Activated CD4-positive, CD25-positive, alpha-beta regulatory T cell treated with anti-CD3 and anti-CD28 coated beads, Interleukin-2, amount 50 U/mL, for 72 hours (primary cell): Measurements from ENCODE around the gene HMGN4.
"Not testable (repeated sequence)": the region's sequence is repeated elsewhere in the genome, so short reads cannot be mapped to it uniquely, and the experiment has no call there.

Experiments used
- DNase-seq: peaks from one replicate; pipeline ENCODE4 v3.0.0; 2021

HMGN4 gene

DNA sequence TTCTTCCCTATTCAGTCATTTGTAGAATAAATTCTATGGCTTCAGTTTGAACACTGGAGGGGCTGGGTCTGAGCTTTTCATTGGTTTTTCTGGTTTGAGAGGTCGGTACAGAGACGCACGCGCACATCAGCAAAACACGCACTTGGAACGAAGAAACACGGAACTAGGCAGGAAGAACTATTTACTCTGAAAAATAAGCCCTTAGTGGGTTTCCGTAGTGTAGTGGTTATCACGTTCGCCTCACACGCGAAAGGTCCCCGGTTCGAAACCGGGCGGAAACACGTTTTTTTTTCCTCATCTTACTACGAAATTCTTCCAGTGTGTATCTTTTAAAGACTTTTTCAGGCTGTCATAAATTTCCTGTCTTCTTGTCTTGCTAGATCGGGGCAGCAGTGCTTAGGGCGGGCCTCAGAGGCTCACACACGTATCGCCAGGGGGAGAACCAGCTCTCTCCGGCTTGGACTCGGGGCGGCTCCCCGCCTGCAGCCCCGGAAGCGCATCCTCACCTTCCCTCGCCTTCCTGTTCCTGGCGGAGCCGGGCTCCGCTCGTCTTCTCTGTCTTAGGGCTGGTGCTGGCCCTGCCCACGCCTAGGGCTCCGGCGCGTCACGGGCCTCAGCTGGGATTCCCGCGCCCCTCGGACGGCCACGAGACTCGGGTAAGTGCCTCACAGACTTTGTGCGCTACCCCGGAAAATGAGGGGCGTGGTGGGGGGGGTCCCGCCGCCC lies at the start of gene HMGN4:
TSS of gene HMGN4 (plus strand) at position 521 of the 726 bp plus-strand sequence. CDS start 6,841 bp downstream, outside the sequence.
- peak; percentile 75 for DNase-seq

DNA sequence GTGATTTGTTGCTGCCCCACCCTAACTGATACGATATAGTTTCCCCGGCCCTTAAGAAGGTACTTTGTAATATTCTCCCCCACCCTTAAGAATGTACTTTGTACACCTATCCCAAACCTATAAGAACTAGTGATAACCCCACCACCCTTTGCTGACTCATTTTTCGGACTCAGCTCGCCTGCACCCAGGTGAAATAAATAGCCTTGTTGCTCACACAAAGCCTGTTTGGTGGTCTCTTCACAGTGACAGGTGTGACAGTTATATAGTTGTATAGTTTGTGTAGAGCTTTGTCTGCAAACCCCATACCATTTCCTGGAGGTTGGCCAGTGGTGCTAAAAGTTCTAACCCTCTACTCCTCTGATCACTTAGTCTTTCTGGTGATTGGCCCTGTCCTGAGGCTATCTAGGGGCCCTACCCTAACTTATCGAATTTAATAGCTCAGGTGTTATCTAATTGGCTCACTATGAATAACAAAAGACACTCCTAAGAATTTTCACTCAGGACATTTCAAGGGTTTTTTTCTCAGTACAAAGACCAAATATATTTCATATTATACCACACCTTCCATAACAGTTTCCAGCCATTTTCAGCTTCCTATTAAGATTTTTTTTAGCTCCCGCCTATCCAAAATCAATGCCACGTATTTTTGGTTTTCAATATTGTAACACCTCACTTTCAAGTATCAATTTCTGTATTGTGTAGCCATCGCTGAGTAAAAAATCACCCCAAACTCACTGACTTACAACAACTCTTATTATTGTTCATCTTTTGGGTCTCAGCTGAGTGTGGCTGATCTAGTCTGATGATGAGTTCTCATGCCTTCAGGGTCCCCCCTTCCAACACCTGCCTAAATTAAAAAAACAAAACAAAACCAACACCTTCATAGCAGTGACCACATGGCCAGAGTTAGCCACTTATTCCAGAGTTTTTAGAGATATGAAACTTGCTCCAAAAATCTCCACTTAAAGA lies 47.9 kb upstream of the HMGN4 start:
- DNase-seq, result no peak

DNA sequence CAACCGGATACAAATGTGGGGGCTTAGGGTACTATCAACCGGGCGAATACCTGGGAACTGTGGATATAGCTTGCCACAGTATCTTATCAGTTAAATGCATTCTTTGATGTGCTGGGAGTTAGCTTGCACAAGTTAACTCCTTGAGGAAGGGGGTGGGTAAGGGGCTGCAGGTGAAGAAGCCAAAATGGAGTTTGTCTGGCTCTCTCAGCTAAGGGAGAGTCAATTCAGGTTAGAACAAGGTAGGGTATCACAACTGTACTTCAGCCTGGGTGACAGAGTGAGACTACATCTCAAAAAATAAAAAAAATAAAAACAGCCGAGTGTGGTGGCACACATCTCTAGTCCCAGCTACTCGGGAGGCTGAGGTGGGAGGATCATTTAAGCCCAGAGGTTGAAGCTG lies 46.6 kb upstream of the HMGN4 start:
- no peak for DNase-seq

DNA sequence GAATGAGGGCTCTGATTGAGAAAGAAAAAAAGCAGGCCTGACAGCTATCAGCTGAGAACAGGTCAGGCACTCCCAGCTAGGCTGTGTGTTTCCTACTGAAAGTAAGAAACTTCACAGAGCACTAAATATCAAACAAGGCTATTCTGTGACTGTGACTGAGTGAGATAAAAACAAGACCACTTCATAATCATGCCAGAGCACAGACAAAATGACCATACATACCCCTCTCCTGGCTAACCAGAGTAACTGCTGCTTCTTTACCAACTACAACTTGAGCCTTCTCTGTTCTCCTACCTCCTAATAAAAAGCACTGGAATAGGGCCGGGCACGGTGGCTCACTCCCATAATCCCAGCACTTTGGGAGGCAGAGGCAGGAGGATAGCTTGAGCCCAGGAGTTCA lies 44.9 kb upstream of the HMGN4 start:
- DNase-seq, result no peak

DNA sequence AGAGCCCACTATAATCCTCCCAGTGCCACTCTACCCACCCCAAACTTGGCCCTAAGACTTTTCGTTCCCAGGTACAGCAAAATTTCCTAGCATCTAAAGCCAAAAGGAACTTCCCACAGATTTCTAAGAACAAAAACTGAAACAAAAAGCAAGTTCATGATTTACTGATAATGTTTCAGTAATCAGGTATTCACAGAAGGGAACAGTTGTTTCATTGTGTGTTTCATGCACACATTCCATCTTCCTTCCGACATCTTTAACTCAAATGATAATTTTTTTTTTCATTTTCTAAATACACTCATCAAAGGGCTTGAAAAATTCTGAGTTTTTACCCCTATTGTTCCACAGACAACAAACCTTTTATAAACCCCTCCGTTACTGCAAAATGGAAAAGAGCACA lies 44.0 kb upstream of the HMGN4 start:
- DNase-seq, result no peak

DNA sequence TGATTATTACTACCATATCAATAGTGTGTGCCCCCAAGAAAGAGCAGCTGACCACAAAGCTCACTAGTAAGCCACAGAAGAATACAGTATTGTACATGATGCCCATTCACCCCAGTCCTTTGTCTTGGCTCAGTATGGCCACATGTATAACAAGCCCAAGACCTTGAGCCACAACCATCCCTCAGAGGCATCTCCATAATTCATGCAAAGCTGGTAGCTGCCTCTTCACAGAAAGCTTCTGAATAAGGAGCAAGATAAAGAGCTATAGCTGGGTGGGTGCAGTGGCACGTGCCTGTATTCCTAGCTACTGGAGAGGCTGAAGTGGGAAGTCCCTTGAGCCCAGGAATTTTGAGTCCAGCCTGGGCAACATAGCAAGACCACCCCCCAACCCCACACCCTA lies 42.9 kb upstream of the HMGN4 start:
- no peak for DNase-seq

DNA sequence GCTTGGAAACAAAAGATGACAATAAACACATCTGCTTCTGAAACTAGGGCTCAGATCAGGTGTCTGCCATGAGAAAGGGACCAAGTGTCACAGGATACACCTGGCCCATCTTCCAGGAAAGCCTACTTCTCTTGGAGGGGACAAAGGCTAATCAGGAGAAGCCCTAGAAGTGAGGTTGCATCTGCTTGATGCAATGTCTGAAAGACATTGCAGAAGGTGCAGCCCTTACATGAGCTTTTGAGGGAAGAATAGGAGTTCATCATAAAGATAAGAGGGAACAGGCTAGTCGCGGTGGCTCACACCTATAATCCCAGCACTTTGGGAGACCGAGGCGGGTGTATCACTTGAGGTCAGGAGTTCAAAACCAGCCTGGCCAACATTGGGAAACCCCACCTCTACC lies 40.6 kb upstream of the HMGN4 start:
- DNase-seq, result no peak

DNA sequence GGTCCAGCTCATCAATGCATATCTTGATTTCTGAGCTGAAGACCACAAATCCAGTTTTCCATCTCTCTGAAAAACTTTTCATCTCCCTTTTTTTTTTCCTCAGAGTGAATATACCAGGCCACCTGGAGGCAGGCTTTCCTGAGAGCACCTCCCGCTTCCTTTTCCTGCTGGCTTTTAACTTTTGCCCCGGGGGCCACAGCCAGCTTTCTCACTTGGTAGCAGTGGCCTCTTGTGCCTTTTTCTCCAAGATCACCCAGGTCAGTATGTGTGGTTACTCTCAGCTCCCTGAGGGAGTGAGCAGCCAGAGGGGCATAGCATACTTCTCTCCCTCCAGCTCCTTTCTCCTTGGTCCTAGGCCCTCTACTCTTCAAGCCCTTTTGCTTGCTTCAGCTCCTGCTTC lies 38.1 kb upstream of the HMGN4 start, which contains the start of gene BTN1A1:
TSS of gene BTN1A1 (plus strand) at position 202 of the 400 bp plus-strand sequence. CDS start 984 bp downstream, outside the sequence.
- no peak for DNase-seq

DNA sequence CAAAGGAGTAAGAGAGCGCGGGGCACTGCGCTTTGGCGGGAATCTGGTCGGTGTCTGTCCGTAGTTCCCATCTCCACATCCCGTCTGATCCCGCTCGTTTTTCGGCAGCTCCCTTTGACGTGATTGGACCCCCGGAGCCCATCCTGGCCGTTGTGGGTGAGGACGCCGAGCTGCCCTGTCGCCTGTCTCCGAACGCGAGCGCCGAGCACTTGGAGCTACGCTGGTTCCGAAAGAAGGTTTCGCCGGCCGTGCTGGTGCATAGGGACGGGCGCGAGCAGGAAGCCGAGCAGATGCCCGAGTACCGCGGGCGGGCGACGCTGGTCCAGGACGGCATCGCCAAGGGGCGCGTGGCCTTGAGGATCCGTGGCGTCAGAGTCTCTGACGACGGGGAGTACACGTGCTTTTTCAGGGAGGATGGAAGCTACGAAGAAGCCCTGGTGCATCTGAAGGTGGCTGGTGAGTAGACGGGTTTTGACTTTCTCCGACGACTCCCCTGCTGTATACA lies 36.6 kb upstream of the HMGN4 start:
- DNase-seq, result peak; percentile 45

DNA sequence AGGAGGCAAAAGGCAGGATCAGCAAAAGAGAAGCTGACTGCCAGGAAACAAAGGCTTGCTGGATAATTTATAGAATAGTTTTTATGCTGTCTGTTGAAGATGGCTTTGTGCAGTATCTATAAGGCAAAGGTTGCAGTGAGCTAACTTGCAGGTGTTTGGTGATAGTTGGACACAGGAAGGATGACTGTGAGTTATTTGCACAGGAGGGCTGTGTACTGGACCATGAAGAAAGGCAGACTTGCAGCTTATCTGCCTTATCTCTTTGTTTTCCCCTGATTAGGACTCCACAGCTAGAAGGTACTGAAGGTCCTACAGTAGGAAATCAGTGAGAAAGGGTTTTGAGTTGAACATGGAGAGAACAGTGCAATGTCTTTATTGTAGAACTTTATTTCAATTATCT lies 36.0 kb upstream of the HMGN4 start:
- DNase-seq, result no peak

DNA sequence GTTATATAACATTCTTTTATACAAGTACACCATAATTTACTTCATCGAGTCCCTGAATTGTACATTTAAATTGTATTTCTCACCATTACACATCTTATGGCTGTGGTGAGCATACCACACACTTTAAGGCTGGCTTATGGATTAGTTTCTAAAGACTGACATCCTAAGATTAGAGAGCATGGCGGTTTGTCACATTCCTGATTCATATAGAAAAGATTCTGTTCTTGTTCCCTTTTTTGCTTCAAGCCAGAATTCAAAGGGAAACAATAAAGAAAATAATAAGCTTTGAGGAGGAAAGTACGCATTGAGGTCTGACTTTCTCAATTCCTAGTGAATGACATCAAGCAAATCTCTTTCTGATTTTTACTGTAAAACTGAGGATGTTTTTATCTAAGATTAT lies 35.5 kb upstream of the HMGN4 start:
- DNase-seq, result no peak

DNA sequence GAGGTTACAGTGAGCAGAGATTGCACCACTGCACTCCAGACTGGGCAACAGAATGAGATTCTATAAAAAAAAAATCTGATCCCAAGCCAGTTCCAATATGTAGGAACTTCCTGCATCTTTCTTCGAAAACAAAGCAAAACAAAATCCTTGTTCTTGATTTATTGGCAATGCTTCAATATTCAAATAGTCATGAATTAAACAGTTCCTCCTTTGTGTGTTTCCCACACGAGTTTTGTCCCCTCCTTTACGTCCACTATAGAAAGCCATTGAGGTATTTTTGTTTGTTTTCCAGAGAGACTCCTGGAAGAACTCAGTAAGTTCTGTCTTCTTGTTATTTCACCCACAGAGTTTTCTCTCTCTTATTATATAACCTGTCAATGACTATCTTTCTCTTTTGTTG lies 30.5 kb upstream of the HMGN4 start:
- DNase-seq, result no peak

DNA sequence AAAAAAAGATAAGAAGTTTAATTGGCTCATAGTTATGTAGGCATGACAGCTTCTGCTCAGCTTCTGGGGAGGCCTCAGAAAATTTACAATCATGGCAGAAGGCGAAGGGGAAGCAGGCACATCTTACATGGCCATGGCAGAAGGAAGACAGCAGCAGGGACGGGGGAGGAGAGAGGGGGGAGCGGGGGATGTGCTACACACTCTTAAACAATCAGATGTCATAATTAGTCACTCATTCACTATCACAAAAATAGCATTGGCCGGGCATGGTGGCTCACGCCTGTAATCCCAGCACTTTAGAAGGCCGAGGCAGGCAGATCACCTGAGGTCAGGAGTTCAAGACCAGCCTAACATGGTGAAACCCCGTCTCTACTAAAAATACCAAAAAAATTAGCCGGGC lies 27.1 kb upstream of the HMGN4 start:
- not testable (repeated sequence) for DNase-seq

DNA sequence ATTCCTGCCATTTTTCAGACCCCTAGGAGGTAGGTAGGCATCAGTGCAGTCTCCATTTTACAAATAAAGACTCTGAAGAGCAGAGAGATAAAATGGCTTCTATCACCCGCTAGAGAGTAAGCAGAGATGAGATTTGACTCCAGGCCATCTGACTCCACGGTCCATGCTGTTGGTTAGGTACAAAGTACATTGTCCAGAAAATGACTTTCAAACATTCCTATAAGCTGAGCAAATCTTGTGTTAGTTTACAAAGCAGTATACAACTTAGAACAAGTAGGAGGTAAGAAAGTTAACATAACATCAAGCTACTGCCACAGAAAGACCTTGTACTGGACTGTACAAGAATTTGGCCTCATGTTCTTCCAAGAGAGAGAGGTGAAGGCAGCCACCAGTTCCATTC lies 23.2 kb upstream of the HMGN4 start:
- DNase-seq, result no peak

DNA sequence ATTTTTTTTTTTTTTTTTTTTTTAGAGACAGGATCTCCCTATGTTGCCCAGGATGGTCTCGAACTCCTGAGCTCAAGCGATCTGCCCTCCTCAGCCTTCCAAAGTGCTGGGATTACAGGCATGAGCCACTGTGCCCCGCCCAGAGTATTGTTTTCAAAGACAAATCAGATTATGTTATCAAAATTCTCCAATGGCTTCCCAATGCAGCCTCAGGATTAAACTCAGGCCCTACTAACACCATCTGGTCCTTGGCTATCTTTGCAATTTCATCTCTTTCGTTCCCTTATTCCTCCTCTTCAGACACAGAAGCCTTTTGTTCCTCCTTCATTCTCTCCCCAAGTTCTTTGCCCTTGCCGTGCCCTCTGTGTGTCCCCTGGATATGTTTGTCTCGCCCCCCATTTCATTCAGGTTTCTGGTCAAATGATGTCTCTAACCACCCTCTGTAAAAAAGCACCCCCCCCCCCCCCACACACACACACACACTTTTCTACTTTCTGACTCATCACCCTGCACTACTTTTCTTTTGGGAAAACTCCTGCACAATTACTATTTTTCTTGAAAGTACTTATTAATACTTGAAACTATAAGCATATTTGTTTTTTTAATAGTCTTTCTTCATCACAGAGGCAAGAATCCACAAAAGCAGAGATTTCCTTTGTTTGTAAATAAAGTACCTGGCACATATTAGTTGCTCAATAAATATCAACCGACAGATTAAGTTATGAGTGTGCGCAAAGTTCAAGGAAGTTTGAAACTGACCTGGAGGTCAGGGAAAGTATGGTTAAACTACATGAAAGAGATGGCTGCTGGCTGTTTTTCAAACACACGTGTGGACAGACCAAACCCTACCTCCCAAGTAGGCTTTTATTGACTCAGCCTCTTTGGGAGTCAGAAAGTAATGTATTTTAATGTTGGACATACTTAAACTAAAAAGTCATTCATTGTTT lies 21.4 kb upstream of the HMGN4 start:
- DNase-seq, result no peak

DNA sequence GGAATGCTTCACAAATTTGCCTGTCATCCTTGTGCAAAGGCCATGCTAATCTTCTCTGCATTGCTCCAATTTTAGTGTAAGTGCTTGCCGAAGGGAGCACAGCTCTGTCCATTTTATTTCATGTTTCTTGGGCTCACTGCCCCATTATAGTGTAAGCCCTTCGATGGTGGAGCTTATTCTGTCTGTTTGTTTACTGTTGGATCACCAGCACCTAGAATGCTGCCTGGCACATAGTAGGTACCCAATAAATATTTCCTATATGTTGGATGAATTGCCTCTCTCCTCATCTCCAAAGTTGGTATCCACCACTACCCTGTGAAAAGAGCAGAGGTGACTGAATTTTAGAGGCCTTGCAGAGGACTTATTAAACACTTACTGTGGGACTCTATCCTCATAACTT lies 18.8 kb upstream of the HMGN4 start:
- DNase-seq, result no peak

DNA sequence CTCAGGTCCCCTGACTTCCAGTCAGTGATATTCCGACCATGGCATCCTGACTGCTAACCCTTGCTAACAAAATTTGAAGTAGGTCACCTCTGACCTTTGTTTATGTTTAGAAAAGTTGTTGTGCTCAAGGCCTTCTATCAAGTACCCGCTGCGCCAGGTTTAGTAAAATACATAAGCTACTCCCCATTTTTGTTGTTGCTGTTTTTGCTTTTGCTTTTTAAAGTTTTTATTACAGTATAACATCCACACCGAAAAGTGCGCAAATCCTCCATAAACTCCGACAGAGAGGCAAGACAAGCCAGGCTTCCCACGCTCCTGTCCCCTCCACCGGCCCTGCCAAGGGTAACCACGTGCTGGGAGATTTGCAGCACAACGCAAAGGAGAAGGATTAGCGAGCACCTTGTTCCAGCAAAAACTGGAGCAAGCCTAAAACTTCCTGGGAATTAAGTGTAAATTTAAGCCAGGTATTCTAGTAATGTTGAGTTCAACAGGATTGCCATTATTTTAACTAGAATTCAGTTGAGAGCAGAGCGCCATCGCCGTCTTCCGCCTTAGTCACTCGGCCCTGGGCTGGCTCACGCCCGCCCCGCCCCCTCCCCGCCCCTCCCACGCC lies 17.8 kb upstream of the HMGN4 start:
- peak; percentile 40 for DNase-seq

DNA sequence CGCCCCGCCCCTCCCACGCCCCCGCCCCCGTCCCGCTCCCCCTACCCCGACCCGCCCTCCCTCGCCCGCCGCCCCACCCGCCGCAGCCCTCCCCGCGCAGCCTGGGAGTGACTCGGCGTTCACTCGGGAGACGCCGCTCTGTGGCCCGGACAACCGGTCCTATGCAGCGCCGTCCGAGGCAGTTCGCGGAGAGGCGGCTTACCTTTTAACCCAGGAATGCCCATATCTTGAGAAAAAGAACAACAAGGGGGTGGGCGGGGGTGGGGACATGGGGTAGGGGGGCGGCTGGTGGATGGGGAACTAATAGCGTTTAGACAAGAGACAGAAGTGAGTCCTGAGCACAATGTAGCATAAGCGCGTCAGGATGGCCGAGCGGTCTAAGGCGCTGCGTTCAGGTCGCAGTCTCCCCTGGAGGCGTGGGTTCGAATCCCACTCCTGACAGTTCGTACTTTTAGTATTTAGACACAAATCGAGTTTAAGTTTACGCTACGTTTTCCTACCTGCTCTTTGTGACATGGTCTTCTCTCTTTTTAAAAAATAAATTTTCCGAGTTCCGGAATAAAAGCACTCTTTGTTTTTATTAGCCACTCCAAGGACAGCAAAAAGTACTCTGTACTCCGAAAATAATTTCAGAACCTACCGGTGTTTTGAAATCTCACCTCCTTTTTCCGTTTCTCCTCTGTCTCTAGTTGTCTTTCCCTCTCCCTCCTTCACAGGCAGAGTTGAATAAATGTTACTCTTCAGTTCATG lies 17.1 kb upstream of the HMGN4 start:
- peak; percentile 82 for DNase-seq

DNA sequence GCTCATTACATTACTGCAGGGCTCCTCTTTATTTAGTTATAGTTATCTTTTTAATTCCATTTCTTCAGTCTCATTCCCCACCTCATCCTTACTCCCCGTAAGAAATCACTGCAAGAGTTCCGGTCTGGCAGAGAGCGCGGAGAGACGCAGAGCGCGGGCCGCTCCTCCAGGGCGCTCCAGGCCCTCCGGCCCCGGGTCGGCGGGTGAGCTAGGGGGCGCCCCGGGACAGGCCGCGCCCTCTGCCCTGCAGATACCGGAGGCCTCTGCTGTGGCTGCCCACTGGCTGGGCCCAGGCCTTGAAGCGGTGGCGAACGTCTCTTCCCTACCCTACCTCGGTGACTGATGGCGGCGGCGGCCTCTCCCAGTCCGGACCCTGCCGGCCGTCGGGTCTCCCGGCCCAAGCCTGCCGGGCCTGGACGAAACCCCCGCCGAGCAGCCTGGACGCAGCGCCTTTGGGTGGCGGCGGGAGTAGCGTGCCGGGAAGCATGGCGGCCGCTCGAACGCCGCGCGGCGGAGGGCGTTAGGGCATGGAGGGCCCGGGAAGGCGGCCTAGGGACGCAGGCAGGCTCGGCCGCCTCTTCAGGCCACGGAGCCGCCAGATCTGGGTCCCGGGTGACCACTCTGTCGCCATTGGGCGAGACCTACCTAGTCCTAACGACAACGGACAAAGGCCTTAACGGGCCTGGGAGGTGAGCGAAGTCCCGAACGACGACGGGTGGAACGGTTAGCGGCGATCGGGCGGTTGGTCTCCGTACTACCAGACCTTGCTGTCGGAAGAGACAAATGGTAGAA lies 16.4 kb upstream of the HMGN4 start:
- DNase-seq, result peak; percentile 84

DNA sequence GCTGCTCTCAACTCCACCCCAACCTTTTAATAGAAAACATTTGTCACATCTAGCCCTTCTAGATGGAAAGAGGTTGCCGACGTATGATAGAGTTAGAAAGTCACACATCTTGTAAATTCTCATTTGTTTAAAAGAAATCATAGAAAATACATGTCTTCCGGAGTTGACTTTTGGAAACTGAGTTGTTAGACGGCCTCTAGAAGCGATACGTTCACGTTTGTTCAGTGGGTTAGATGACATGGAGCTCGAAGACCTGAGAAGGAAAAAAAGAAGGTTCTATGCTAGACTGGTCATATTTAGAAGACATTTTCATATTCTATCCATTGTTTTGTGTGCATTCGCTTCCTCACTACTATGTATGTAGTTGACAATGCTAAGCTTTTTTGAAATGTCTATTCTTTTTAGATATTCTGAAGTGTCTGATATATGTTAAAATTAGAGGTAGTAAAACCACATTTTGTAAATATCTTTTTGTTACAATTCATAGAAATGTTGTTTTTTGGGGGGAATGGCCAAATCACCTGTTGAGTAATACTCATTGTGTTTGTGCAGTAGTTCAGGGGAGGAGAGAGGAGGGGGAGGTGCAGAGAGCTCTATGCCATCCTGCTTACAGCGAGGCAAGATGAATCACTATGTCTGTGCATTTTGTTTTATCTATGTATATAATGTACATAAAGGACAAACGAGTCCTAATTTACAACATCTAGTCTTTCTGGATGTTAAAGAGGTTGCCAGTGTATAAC lies 15.5 kb upstream of the HMGN4 start:
- DNase-seq, result not testable (repeated sequence)
